GM12878 (cell line): Measurements from ENCODE around the gene RBMX2. TPM values are rescaled to one million over a fixed set of nuclear protein-coding genes. Genes with fewer than 3 reads are reported as not detected.

Experiments
- ATAC-seq: fragments of 200-7000 bp; cut with Tn5 transposase; 3 replicates; pipeline ENCODE4 v1.9.1; 2020; ENCODE audit warnings: mild to moderate bottlenecking, moderate library complexity
- BruUV-seq: library from RNA; stranded (reverse); fragments of 400-500 nt; replicated peaks from 2 replicates; lab custom pipeline; 2021; lab: Mats Ljungman, UMichigan
- CTCF ChIA-PET: fragments of 300-600 bp; sonication (Branson Sonifier 250); formaldehyde crosslinking; extraction: SDS; loops from one replicate; lab custom pipeline; 2021; ENCODE audit warnings: inconsistent platforms; lab: Yijun Ruan, JAX
- POLR2A ChIA-PET: fragments of 350-600 bp; formaldehyde crosslinking; extraction: SDS; loops from one replicate; lab custom pipeline; 2021; ENCODE audit warnings: inconsistent platforms; lab: Charles Lee
- RAD21 ChIA-PET: fragments of 300-600 bp; sonication (Branson Sonifier 250); formaldehyde crosslinking; loops from one replicate; lab custom pipeline; 2023; ENCODE audit warnings: antibody characterized with exemption; ENCODE audit not compliant: unreplicated experiment; lab: Charles Lee
- SMC1A ChIA-PET: fragments of 300-600 bp; sonication (Branson Sonifier 250); formaldehyde crosslinking; loops from one replicate; lab custom pipeline; 2023; ENCODE audit not compliant: unreplicated experiment, uncharacterized antibody; lab: Charles Lee
- DNase-seq: peaks from one replicate; pipeline ENCODE4 v3.0.0-alpha.2; 2011; ENCODE audit warnings: low read depth, low spot score
- FAIRE-seq: peaks from 3 replicates; lab custom pipeline; 2011; peaks lifted over from hg19 to GRCh38; lab: Jason Lieb, UNC
- H2AFZ ChIP-seq: 2 replicates; pipeline ENCODE4 v1.6.0; 2011; ENCODE audit warnings: low read depth, low read length, control low read depth; ENCODE audit not compliant: control insufficient read depth
- H3K27ac ChIP-seq: 2 replicates; pipeline ENCODE4 v1.5.1; 2011; ENCODE audit warnings: control low read depth; ENCODE audit not compliant: control insufficient read depth, insufficient read depth
- H3K27me3 ChIP-seq, 2 experiments: replicated peaks in 1 of 2; 2 replicates each; pipeline versions ENCODE4 v1.6.0 to v1.6.1; 2011; ENCODE audit warnings: low read length in 1 of 2; ENCODE audit not compliant: control insufficient read depth in 2 of 2, insufficient read depth in 2 of 2
- H3K36me3 ChIP-seq, 2 experiments: 2 replicates each; pipeline ENCODE4 v1.5.1; 2011; ENCODE audit warnings: low read length in 1 of 2; ENCODE audit not compliant: control insufficient read depth in 2 of 2, insufficient read depth in 2 of 2
- H3K4me1 ChIP-seq: 2 replicates; pipeline ENCODE4 v1.6.1; 2011; ENCODE audit warnings: mild to moderate bottlenecking, low read length, moderate library complexity, mixed read lengths; ENCODE audit not compliant: control insufficient read depth, insufficient read depth
- H3K4me2 ChIP-seq: 2 replicates; pipeline ENCODE4 v1.6.0; 2011; ENCODE audit warnings: control low read depth; ENCODE audit not compliant: control insufficient read depth, insufficient read depth
- H3K4me3 ChIP-seq: fragments of 200-600 bp; sonication (generic); 2 replicates; pipeline ENCODE4 v1.5.1; 2016
- H3K79me2 ChIP-seq: 2 replicates; pipeline ENCODE4 v1.6.0; 2011; ENCODE audit warnings: low read length; ENCODE audit not compliant: control insufficient read depth, insufficient read depth
- H3K9ac ChIP-seq: 2 replicates; pipeline ENCODE4 v1.8.0; 2011; ENCODE audit warnings: low read length, control low read depth, mixed read lengths; ENCODE audit not compliant: control insufficient read depth, insufficient read depth
- H3K9me3 ChIP-seq: replicated peaks from 3 replicates; pipeline ENCODE4 v1.5.1; 2011; ENCODE audit warnings: mild to moderate bottlenecking, low read length; ENCODE audit not compliant: control insufficient read depth, insufficient read depth
- H4K20me1 ChIP-seq: 2 replicates; pipeline ENCODE4 v1.6.0; 2011; ENCODE audit not compliant: control insufficient read depth, insufficient read depth
- CHD1 ChIP-seq: IDR thresholded peaks from 2 replicates; pipeline ENCODE4 v1.6.1; 2012; ENCODE audit warnings: low read depth, low read length, improper control_type of control experiment
- NKRF ChIP-seq: fragments of 450-650 bp; conservative IDR thresholded peaks from 2 replicates; pipeline ENCODE4 v1.6.1; 2017; ENCODE audit warnings: mild to moderate bottlenecking, moderate library complexity
- SMC3 ChIP-seq: IDR thresholded peaks from 2 replicates; pipeline ENCODE4 v1.6.1; 2011; ENCODE audit warnings: low read length, improper control_type of control experiment, borderline replicate concordance
- YBX1 ChIP-seq: fragments of 450-650 bp; IDR thresholded peaks from 2 replicates; pipeline ENCODE4 v1.6.1; 2016; ENCODE audit warnings: antibody characterized with exemption
- ZNF622 ChIP-seq: fragments of 450-650 bp; IDR thresholded peaks from 2 replicates; pipeline ENCODE4 v1.6.1; 2017; ENCODE audit warnings: mild to moderate bottlenecking, inconsistent platforms
- WGBS: methylation state at CpG from one replicate; pipeline ENCODE4 v1.1.6; 2016; ENCODE audit warnings: low lambda C conversion rate; ENCODE audit not compliant: insufficient replicate concordance, insufficient coverage; ENCODE audit errors: missing lambda C conversion rate; 5-methylcytosine and 5-hydroxymethylcytosine counted together
- in situ Hi-C: fragments of 300-500 bp; cut with MboI; formaldehyde crosslinking; loops from 9 replicates; pipeline ENCODE4 v1.14.3; 2018; ENCODE audit warnings: mixed read lengths
- intact Hi-C: fragments of 100-400 bp; cut with micrococcal nuclease; formaldehyde crosslinking; loops from one replicate; pipeline ENCODE4 v1.14.2; 2022; ENCODE audit not compliant: unreplicated experiment
- polyA plus RNA-seq, 11 experiments: library from polyadenylated mRNA; depleted of rRNA in 4 of 11; unstranded in 6 of 11; stranded (reverse) in 5 of 11; fragments of >200 nt; fragmentation: Nextera tagmentation in 4 of 11; fragmentation: Illumina TruSeq in 1 of 11; extraction: Ambion mirVana in 4 of 11; extraction: Trizol in 1 of 11; gene quantifications; 1 replicate in 1 of 11; 2 replicates in 10 of 11; pipeline versions ENCODE4 v1.2.1 to v1.2.3, GENCODE V29; 2011 to 2016; ENCODE audit warnings: inconsistent platforms in 2 of 11, missing spikeins in 2 of 11, low read depth in 1 of 11
- total RNA-seq, 4 experiments: library from RNA; depleted of rRNA in 3 of 4; stranded (reverse); fragments of >200 nt in 3 of 4; fragmentation: Illumina TruSeq in 1 of 4; extraction: Trizol in 1 of 4; gene quantifications; 2 replicates each; pipeline versions ENCODE4 v1.2.1 to v1.2.3, GENCODE V29; 2013 to 2021

The RBMX2 gene
- total and polyA plus RNA-seq, 10 of the 15 experiments (the other 5 are each of a cell fraction or from before 2014, with no cell fraction given), result 18.9 to 56.0 (median 32.6) TPM

- TF ChIP-seq NKRF, result no peak
- no peak for TF ChIP-seq SMC3
- no peak for TF ChIP-seq CHD1
- TF ChIP-seq ZNF622, result no peak
These were observed 11.6 kb downstream of the RBMX2 start (continued) for GRCh38 chrX:130413415-130413814.

- H3K9me3 ChIP-seq, result no peaks in the 10 kb centered on the region
- no peak overlapping the region for H3K4me2 ChIP-seq
- no peak overlapping the region for H2AFZ ChIP-seq
- in situ Hi-C loops, result no loop called here
- ChIA-PET CTCF (no interaction called here), RAD21 (no interaction called here), SMC1A (no interaction called here), POLR2A (no interaction called here)
- no peak overlapping the region for H3K27ac ChIP-seq
- H3K9ac ChIP-seq, result no peak overlapping the region
- no peaks in the 10 kb centered on the region for H3K4me1 ChIP-seq
- FAIRE-seq (no peak), ATAC-seq (no peak), DNase-seq (no peak)
- H3K36me3 ChIP-seq, result no peaks in the 10 kb centered on the region; a peak in 2 of 4 replicates
- 79% methylated on average over 5 of the region's 5 CpGs for WGBS
- no peaks in the 10 kb centered on the region for H3K79me2 ChIP-seq
- no peaks in the 10 kb centered on the region for H4K20me1 ChIP-seq
- intact Hi-C loops, result no loop called here
- no peak for TF ChIP-seq YBX1
- no peak overlapping the region for H3K4me3 ChIP-seq
- no peaks in the 10 kb centered on the region for H3K27me3 ChIP-seq
- BruUV-seq, result no TSS peak
These were observed 13.0 kb downstream of the RBMX2 start for GRCh38 chrX:130414800-130415199.
